ENCODE data around the gene NFU1.

Gene NFU1

DNA sequence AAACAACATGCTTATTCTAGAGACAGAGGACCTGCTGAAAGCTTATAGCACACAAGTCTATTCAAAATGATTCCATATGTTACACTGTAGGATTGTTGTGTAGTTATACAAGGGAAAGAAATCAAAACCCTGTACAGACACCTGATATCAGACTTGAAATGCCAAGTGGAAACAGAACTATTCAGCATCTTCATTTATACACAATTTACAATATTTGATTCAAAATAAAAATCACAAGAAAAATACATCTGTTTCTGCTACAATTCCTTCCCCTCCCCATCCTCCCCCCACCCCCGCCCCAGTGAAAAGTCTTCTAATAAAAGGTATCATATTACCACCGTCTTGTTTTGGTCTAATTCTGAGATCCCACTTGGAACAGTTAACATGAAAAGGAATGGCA, 37.5 kb upstream of the NFU1 start:
- no peak overlapping the region for H3K4me3 ChIP-seq (ENCODE audit: control insufficient read depth, low read depth, low read length)
- TF ChIP-seq, protein P1, sequence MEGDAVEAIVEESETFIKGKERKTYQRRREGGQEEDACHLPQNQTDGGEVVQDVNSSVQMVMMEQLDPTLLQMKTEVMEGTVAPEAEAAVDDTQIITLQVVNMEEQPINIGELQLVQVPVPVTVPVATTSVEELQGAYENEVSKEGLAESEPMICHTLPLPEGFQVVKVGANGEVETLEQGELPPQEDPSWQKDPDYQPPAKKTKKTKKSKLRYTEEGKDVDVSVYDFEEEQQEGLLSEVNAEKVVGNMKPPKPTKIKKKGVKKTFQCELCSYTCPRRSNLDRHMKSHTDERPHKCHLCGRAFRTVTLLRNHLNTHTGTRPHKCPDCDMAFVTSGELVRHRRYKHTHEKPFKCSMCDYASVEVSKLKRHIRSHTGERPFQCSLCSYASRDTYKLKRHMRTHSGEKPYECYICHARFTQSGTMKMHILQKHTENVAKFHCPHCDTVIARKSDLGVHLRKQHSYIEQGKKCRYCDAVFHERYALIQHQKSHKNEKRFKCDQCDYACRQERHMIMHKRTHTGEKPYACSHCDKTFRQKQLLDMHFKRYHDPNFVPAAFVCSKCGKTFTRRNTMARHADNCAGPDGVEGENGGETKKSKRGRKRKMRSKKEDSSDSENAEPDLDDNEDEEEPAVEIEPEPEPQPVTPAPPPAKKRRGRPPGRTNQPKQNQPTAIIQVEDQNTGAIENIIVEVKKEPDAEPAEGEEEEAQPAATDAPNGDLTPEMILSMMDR (IDR thresholded peaks at IDR 0.05; ENCODE audit: control insufficient read depth, insufficient read depth, low read depth, low read length, missing control alignments): no peak
- no peak for DNase-seq (ENCODE audit: low read depth)

DNA sequence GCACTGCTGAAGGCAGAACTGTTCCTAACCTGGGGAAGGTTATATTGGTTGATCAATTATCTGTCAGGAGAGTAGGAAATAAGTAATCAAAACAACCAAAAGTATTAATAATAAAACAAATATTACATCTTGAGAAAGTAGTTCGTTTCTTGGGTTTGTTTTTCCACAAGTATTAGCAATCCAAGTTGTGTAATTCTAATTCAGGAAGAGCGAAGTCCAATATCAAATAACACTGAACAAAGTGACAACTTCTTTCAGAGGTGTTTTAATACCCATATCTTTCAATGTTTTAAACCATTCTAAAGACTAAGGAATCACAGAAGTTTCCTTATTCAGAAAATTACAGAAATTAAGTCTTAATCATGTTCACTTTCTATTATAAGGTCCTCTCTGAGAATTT, 34.6 kb upstream of the NFU1 start:
- TF ChIP-seq, protein P1 (IDR thresholded peaks at IDR 0.05; ENCODE audit: control insufficient read depth, insufficient read depth, low read depth, low read length, missing control alignments): no peak
- no peak overlapping the region for H3K4me3 ChIP-seq (ENCODE audit: control insufficient read depth, low read depth, low read length)

DNA sequence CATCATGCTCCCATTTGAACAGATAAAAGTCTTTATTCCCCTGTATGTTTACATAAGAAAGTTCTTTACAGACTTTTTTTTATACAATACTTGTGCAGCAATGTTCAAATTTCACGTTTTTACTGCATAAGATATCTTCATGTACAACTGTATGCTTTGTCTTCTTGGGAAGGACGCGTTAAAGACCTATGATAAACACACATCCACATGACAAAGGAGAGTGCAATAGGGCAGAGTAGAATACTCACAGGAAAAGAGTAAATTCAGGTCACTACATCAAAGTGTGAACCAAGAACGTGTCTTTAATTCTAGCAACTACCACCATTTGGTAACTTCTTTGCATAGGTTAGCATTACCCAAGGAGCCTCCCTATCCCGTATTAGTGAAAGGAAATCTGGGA, 33.7 kb upstream of the NFU1 start:
- TF ChIP-seq, protein P1 (IDR thresholded peaks at IDR 0.05; ENCODE audit: control insufficient read depth, insufficient read depth, low read depth, low read length, missing control alignments): no peak
- DNase-seq (ENCODE audit: low read depth): no peak
- no peak overlapping the region for H3K4me3 ChIP-seq (ENCODE audit: control insufficient read depth, low read depth, low read length)

More for the DNA sequence above, 34.6 kb upstream of the NFU1 start:
- no peak for DNase-seq (ENCODE audit: low read depth)

DNA sequence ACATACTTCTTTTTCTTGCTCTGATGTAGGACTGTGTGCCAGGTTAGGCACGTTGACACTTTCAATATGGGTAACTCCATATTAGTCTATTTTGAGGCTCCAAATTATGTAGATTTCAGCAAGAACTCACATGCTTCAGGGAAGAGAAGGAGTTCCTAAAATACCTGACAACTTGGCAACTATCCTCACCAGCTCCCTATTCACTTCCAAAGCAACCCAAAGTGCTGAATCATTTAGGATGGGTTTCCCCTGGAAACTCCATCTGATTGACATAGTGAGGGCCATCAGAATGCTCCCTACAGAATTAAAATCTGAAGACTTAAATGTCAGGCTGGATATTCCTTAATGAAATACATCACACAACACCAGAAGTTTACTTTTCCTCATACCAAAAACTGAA, 32.5 kb upstream of the NFU1 start:
- H3K4me3 ChIP-seq (ENCODE audit: control insufficient read depth, low read depth, low read length): no peak overlapping the region
- DNase-seq (ENCODE audit: low read depth): no peak
- TF ChIP-seq, protein P1 (IDR thresholded peaks at IDR 0.05; ENCODE audit: control insufficient read depth, insufficient read depth, low read depth, low read length, missing control alignments): no peak

DNA sequence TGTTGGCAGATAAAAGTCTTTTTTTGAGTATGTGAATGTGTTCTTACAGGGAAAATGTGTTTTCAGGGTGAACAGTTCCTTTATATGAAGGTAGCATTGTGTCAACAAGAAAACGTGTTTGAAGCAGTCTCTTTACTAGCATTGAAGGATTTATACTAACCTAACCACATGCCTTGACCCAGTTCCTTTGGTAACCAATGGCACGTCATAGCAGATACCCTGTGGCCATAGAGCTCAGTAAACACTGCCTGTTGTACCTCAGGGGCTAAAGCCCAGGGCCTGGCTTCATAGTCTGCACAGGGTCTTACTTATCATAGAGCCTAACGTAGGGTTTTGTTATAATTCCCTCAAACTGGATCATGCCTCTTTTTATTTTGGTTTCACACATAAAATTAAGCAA, 32.1 kb upstream of the NFU1 start:
- no peak overlapping the region for H3K4me3 ChIP-seq (ENCODE audit: control insufficient read depth, low read depth, low read length)
- TF ChIP-seq, protein P1 (IDR thresholded peaks at IDR 0.05; ENCODE audit: control insufficient read depth, insufficient read depth, low read depth, low read length, missing control alignments): no peak
- no peak for DNase-seq (ENCODE audit: low read depth)

DNA sequence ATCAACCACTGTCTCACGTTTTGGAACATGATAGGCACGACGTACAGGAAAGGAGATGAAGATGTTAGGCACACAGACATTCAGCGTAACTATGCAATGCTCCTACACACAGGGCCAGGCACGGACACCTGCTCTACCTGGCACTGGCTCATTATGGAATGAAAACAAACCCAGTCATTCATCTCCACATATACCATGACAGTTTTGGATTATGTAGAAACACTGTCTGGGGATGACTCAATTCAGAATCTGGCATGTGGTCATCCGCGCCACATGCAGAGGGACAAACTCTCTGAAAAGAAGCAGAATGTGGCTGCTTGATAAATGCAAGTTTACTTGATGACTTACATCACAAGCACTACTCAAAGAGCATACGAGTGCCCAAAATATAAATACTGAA, 29.5 kb upstream of the NFU1 start:
- no peak for DNase-seq (ENCODE audit: low read depth)
- TF ChIP-seq, protein P1 (IDR thresholded peaks at IDR 0.05; ENCODE audit: control insufficient read depth, insufficient read depth, low read depth, low read length, missing control alignments): no peak

More for the DNA sequence above, 29.5 kb upstream of the NFU1 start:
- H3K4me3 ChIP-seq (ENCODE audit: control insufficient read depth, low read depth, low read length): no peak overlapping the region

Data from AG09309 (cell line).